ENCODE results near the gene ARHGAP15.

GRCh38 chr2:143420313-143420712, 291.1 kb downstream of the ARHGAP15 start:
- TF ChIP-seq CTCF (IDR thresholded peaks at IDR 0.05) (no peak), POLR2A (IDR thresholded peaks at IDR 0.05) (no peak), POLR2AphosphoS5 (IDR thresholded peaks at IDR 0.05) (no peak)
